Heart left ventricle (tissue), 13 donors: ENCODE measurements around the gene STH.

Experiments used
- POLR2A ChIP-seq, 2 donors: fragments of 450-650 bp; IDR thresholded peaks; one replicate each; pipeline ENCODE4 v1.6.1; 2017; ENCODE audit warnings: antibody characterized with exemption in 2 of 2, mild to moderate bottlenecking in 2 of 2, moderate library complexity in 2 of 2
- TF ChIP-seq, protein P1 (sequence below), 12 donors: fragments of 200-600 bp; sonication (generic) in 4 of 12; IDR thresholded peaks; one replicate each; pipeline versions ENCODE4 v1.5.0 to v1.8.0; 2018 to 2022; ENCODE audit warnings: antibody characterized with exemption in 12 of 12, mild to moderate bottlenecking in 5 of 12
- donor health status: ischemic (EF 13 %, LVEDD 7.1; RV severe dilation, severe dysfunction).
- donor health status: DM: no; HTN: yes; CAD: no.
- donor health status: DM: no; HTN: no; CAD: no.
- donor health status: ischemic (EF 25% LVEDD 6.9; RV normal size, moderate dysfunction).
- donor health status: ischemic (EF 25% LVEDD 5.7; RV mildly dilated, moderate dysfunction).
- donor health status: ischemic (EF 35%, LVEDD 5.7; RV mildly dilated, moderate dysfunction).
- donor health status: nonischemic (EF 11% LVEDD 7.7; RV severe dilation, severe dysfunction).
- donor health status: DM: yes; HTN: yes; CAD: no.
- donor health status: PGD.
- donor health status: ischemic (EF 29% LVEDD 5.4; RV normal size, mild dysfunction).
- donor health status: nonischemic (EF 23%, LVEDD 6.1; RV moderate dilation, normal function).

GRCh38 chr17:45990886-45991285 lies 8.2 kb upstream of the STH start:
- TF ChIP-seq, protein P1, sequence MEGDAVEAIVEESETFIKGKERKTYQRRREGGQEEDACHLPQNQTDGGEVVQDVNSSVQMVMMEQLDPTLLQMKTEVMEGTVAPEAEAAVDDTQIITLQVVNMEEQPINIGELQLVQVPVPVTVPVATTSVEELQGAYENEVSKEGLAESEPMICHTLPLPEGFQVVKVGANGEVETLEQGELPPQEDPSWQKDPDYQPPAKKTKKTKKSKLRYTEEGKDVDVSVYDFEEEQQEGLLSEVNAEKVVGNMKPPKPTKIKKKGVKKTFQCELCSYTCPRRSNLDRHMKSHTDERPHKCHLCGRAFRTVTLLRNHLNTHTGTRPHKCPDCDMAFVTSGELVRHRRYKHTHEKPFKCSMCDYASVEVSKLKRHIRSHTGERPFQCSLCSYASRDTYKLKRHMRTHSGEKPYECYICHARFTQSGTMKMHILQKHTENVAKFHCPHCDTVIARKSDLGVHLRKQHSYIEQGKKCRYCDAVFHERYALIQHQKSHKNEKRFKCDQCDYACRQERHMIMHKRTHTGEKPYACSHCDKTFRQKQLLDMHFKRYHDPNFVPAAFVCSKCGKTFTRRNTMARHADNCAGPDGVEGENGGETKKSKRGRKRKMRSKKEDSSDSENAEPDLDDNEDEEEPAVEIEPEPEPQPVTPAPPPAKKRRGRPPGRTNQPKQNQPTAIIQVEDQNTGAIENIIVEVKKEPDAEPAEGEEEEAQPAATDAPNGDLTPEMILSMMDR (IDR thresholded peaks at IDR 0.05) = no peak
- TF ChIP-seq POLR2A (IDR thresholded peaks at IDR 0.05) = no peak
